Hematopoietic multipotent progenitor cell treated with erythropoietin and hydrocortisone succinate and interleukin-3 and kit ligand, for 6 days (in vitro differentiated cells): ENCODE results near the gene GNG2.

Experiments used
- DNase-seq: peaks from one replicate; pipeline ENCODE4 v3.0.0-alpha.2; 2015

Gene GNG2

GRCh38 chr14:51856792-51857296 is 3.6 kb upstream of the GNG2 start:
- DNase-seq = no peak

GRCh38 chr14:51859131-51859530 is 1.3 kb upstream of the GNG2 start:
- no peak for DNase-seq

- DNase-seq = peak; percentile 62
These were observed 550 bp downstream of the GNG2 start for GRCh38 chr14:51860825-51861499.

GRCh38 chr14:51862176-51862796 is 1.9 kb downstream of the GNG2 start:
- peak; percentile 97 for DNase-seq

- DNase-seq = no peak
These were observed 2.4 kb downstream of the GNG2 start for GRCh38 chr14:51862860-51863259.

GRCh38 chr14:51865953-51866747 is 5.7 kb downstream of the GNG2 start:
- peak; percentile 85 for DNase-seq

DNA sequence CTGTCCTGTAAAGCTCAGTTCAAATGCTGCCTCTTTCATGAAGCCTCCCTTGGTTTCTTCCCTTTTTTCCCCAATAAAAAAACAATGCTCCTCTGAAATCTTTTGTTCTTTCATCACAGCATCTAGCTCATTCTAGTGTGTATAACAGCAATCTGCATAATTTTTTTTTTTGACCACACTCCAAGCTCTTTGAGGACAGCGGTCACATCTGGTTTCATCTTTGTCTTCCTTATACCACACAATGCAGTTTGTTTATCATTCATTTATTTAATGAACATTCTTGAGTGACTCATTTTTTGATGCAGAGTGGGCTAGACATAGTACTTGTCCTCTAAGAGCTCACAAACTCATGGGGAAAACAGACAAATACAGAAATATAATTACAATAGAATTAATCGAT is 7.3 kb downstream of the GNG2 start:
- no peak for DNase-seq

DNA sequence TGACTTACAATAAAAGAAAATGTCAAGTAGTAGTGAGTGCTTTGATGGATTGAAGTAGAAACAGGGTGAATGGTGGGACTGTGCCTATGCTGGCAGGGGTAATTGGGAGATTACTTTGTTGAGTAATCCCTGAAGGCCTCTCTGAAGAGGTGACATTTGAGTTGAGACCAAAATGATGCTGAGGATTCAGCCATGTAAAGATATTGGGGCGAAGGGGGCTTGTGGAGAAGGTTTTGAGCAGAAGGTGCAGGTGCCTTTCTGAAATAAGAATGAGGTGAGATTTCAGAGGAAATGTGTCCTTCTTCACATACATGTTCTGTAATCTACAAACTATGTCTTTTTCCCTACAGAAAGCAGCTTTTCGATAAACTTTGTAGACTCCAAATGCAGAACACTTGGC is 8.0 kb downstream of the GNG2 start:
- no peak for DNase-seq

- no peak for DNase-seq
These were observed 9.1 kb downstream of the GNG2 start for GRCh38 chr14:51869411-51870100.

DNA sequence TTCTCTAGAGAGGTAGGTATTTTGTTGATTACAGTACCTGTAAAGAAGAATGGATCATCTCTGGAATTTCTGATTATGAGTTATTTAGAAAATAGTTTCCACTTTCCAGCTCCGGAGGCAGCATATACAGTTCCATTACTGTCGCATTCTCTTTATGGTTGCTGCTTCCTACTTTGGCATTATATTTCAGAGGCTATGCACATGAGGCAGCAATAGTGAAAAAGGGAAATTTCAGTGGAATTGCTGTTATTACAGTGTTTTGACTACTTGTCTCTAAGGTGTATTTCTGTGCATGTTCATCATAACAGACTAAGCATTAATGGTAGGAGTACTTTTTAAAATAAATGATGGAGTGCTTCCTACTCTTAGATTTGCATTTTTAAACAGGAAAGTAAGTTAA is 10.2 kb downstream of the GNG2 start:
- DNase-seq = no peak

DNA sequence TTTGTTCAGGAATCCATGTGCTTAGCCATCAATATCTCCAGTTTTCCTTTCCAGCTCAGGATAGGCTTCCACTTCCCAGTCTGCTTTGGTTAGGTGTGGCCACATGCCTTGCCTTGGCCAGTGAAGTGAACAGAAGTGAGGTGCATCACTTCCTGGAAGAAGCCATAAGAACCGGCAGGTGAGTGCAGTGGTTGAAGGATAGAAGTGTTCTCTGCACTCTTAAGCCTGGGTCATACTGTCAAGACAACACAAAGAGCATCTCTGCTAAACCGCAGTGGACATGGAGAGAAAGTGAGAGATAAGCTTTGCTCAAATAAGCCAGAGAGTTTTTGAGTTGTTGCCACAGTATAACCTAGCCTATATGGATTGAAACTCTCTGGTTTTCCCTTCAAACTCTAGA is 11.4 kb downstream of the GNG2 start:
- DNase-seq = no peak

DNA sequence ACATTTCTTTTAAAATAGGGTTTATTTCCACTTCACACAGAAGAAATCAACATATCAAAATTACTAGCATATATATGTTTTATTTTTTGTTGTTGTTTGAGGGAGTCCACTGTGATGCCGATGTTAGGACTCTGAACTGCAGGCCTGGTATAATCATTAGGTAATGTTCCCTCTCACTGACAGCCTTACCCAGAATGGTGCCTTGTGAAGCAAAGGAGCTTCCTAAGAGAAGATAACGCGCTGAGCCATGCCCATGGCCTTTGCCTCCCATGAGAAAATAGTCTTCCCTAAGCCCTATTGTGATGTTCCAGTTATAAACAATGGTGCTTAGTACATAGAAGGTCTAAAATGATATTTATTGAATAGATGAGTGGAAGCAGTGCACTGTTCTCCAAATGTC is 12.0 kb downstream of the GNG2 start:
- no peak for DNase-seq

DNA sequence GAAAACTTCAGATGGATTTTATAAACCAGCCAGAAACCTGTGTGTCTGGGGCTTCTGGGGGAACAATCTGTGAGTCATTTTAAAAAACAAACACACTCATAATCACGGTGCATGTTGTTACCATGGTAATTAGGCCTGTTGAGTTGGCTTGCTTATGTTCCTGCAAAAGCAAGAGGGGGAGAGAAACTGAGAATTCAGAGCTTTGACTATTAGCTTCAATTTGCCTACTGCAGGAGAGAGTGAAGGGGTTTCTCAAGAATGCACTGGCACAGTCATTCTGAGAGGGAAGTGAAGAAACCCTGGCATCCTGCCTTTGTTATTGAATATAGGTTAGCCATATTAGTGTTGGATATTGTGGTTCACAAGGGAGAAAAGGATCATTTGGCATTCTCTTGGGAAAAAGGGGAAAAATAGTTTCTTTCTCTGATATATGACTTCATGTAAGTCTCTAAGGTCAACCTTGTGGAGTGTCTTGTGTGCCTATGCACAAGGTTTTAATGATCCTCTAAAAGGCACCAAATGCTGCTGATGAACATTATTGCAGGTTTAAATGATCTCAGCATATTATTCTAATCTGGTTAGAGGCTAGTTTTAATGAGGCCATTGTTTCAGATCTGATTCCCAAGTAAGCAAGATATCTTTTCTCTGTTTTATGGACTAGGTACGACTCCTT is 12.9 kb downstream of the GNG2 start:
- DNase-seq = peak; percentile 53

GRCh38 chr14:51877810-51878209 is 17.4 kb downstream of the GNG2 start:
- DNase-seq = no peak

DNA sequence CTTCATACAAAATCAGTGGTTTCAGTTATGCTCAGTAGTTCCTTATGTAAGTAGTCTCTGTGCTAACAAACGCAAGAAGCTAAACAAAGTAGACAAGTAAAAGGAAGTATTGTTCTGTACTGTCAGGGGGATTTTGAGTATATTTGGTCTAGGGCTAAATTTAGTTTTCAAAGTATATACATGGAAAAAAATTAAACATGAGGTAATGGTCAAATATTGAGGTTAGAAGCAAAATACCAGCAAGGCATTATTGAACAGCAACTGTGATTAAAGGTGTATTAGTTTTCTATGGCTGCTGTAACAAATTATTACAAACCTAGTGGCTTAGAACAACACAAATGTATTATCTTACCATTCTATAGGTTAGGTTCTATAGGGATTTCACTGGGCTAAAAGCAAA is 18.8 kb downstream of the GNG2 start:
- DNase-seq = no peak

GRCh38 chr14:51880835-51881580 is 20.6 kb downstream of the GNG2 start:
- no peak for DNase-seq

DNA sequence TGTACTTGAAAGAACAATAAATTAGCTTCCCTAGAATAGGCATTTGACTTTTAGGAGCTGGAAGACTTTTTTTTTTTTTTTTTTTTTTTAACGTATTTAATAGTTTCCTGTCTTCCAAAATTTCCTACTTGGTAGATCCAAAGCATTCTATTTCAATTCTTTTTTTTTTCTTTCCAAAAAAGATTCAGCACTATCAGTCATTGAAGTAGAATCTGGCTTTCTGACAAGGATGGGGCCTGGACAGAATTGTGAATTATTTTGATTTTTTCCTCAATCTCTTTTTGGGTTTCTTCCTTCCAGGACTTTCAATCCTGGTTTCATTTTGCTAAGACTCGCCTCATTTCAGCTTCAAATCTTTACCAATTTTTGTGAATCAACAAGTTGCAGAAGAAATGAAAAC is 21.2 kb downstream of the GNG2 start:
- no peak for DNase-seq

- no peak for DNase-seq
These were observed 22.8 kb downstream of the GNG2 start for GRCh38 chr14:51883232-51883631.

GRCh38 chr14:51884086-51884927 is 23.9 kb downstream of the GNG2 start:
- peak; percentile 74 for DNase-seq

DNA sequence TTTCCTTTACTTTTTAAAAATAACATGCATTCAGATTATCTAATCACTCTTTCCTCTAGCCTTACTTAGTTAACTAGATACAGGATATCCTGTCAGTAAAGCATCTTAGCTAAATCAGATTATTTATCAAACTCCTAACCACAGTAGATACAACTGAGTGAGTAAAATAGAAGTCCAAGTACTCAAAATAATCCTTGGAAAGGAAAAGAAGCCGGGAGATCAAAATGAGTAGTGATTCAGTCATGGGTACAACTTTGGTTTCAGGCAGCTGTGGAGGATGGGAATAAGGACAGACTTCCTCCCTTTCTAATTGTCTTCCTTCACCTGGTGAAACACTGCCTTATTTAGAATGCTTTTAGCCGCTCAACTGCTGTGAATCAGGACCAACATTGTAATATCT is 29.4 kb downstream of the GNG2 start:
- DNase-seq = no peak

GRCh38 chr14:51894250-51894649 is 33.8 kb downstream of the GNG2 start:
- DNase-seq = no peak
